ENCODE data around the gene TLL2.

GRCh38 chr10:96509017-96509641 lies 4.6 kb downstream of the TLL2 start:
- TF ChIP-seq CTCF (conservative IDR thresholded peaks at IDR 0.05; ENCODE audit: low read depth in 2 of 2) (no peak), EZH2phosphoT487 (IDR thresholded peaks at IDR 0.05; ENCODE audit: unreplicated experiment) (no peak), JUNB (IDR thresholded peaks at IDR 0.05; ENCODE audit: unreplicated experiment) (no peak), EZH2 (IDR thresholded peaks at IDR 0.05; ENCODE audit: low read depth, unreplicated experiment) (no peak), REST (IDR thresholded peaks at IDR 0.05; ENCODE audit: unreplicated experiment) (no peak), POLR2AphosphoS5 (IDR thresholded peaks at IDR 0.05; ENCODE audit: low read depth) (no peak), CREB1 (CRISPR knock-in tag; IDR thresholded peaks at IDR 0.05; ENCODE audit: low read depth) (no peak), STAT1 (IDR thresholded peaks at IDR 0.05; ENCODE audit: unreplicated experiment) (no peak), NANOG (IDR thresholded peaks at IDR 0.05; ENCODE audit: borderline replicate concordance) (no peak), ETS1 (IDR thresholded peaks at IDR 0.05) (no peak), ZNF331 (CRISPR knock-in tag; IDR thresholded peaks at IDR 0.05; ENCODE audit: low read depth) (no peak)
